Measurements from ENCODE around the gene LGALS14. TPM values are rescaled to one million over a fixed set of nuclear protein-coding genes. Genes with fewer than 3 reads are reported as not detected.

Gene LGALS14
- total RNA-seq, 4 donors from 2014 or later = not detected

DNA sequence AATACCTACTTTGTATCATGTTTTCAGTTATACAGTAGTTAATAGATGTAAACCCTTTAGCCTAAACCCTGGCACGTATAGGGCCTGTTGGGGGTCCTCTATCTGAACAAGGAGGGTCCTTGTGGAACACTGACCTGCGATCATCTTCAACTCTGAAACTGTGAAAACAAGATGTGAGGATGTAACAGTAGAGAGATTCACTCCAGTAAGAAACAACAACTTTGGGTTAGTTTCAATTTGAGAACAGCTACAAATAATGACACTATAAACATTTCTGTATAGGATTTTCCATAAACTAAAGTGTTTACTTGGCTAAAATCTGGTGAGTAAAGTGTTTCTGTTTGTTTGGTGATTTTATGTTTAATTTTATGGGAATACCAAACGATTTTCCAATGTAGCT lies 31.4 kb downstream of the LGALS14 start:
- TF ChIP-seq POLR2A (IDR thresholded peaks at IDR 0.05) (no peak), CTCF (IDR thresholded peaks at IDR 0.05) (no peak)
- Histone ChIP-seq H3K27ac (no peak overlapping the region), H3K9me3 (no peaks in the 10 kb centered on the region), H3K4me1 (no peaks in the 10 kb centered on the region), H3K27me3 (no peaks in the 10 kb centered on the region), H3K36me3 (no peaks in the 10 kb centered on the region), H3K4me3 (replicated peaks in 1 of 3) (no peak overlapping the region)
- DNase-seq = no peak
- 58 to 60% methylated on average over 3 of the region's 3 CpGs for WGBS, 2 donors
- intact Hi-C loops (cut with DNase I) = no loop called here

- no peak for TF ChIP-seq POLR2A (IDR thresholded peaks at IDR 0.05)
- TF ChIP-seq CTCF (IDR thresholded peaks at IDR 0.05) = no peak
- Histone ChIP-seq H3K27me3 (no peaks in the 10 kb centered on the region), H3K4me1 (no peaks in the 10 kb centered on the region), H3K9me3 (no peaks in the 10 kb centered on the region), H3K36me3 (no peaks in the 10 kb centered on the region), H3K4me3 (replicated peaks in 1 of 3) (no peak overlapping the region), H3K27ac (no peak overlapping the region)
- 66 to 76% methylated on average over 5 of the region's 5 CpGs for WGBS, 2 donors
- intact Hi-C loops (cut with DNase I) = no loop called here
- DNase-seq = no peak
Observed at GRCh38 chr19:39736088-39736487, 31.8 kb downstream of the LGALS14 start.

DNA sequence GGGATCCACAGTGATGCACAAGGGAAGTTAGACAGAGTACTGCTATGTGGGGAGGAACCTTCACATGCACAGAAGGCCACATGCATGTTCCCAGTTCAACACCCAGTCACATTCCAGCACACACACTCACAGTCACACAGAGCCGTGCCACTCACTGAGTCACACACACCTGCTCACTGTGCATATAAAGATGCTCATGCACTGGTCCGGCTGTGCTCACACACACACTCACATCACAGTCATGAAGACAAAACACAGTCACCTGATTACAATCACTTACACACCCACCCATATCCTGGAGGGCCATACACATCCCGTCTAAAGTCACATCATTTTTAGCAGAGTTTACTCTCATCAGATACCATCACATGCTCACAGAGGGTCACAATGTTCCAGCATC lies 33.1 kb downstream of the LGALS14 start:
- no peak for DNase-seq
- intact Hi-C loops (cut with DNase I) = no loop called here
- Histone ChIP-seq H3K4me1 (no peaks in the 10 kb centered on the region), H3K4me3 (replicated peaks in 1 of 3) (no peak overlapping the region), H3K9me3 (no peaks in the 10 kb centered on the region), H3K36me3 (no peaks in the 10 kb centered on the region), H3K27me3 (no peaks in the 10 kb centered on the region), H3K27ac (no peak overlapping the region)
- WGBS, 2 donors = 54 to 71% methylated on average over 3 of the region's 3 CpGs
- TF ChIP-seq CTCF (IDR thresholded peaks at IDR 0.05) (no peak), POLR2A (IDR thresholded peaks at IDR 0.05) (no peak)

- no peaks in the 10 kb centered on the region for H3K36me3 ChIP-seq
- no peaks in the 10 kb centered on the region for H3K27me3 ChIP-seq
- no peak within 1 kb of the TSS for H3K27ac ChIP-seq
- intact Hi-C loops (cut with DNase I) = no loop called here
- WGBS, 2 donors = 41 to 55% methylated on average over 3 of the region's 3 CpGs
- H3K4me3 ChIP-seq (replicated peaks in 1 of 3) = no peak within 1 kb of the TSS
- H3K4me1 ChIP-seq = no peaks in the 10 kb centered on the region
- TF ChIP-seq CTCF (IDR thresholded peaks at IDR 0.05) = no peak
- no peak for TF ChIP-seq POLR2A (IDR thresholded peaks at IDR 0.05)
- DNase-seq = no peak
- no peaks in the 10 kb centered on the region for H3K9me3 ChIP-seq
Observed at GRCh38 chr19:39737891-39738290, 33.6 kb downstream of the LGALS14 start, which contains the start of gene CLC. Gene CLC, minus strand, starts transcription at chr19:39738029. Its CDS starts 77 bp downstream, at chr19:39737952.

DNA sequence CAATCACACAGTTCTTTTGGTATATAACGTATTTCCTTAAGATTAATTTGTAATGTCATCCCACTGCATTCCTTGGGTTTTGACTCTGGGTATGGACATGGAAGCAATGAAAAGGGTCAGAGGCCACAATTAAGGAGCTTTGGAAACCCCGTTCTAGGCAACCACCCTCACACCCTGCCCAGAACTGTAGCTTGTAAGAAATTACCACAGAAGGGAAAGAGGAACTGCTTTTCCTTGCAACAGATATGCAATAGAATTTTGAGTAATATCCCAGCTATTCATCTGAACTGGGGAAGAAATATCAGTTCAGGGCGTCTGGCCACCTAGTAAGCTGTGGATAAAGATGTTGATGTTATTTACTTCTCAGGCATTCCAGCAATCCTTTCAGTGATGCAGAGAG lies 34.5 kb downstream of the LGALS14 start:
- no peak overlapping the region for H3K4me3 ChIP-seq (replicated peaks in 1 of 3)
- TF ChIP-seq POLR2A (IDR thresholded peaks at IDR 0.05) (no peak), CTCF (IDR thresholded peaks at IDR 0.05) (no peak)
- WGBS, 2 donors = 42 to 57% methylated on average over 3 of the region's 3 CpGs
- H3K27me3 ChIP-seq = no peaks in the 10 kb centered on the region
- no peaks in the 10 kb centered on the region for H3K9me3 ChIP-seq
- no peaks in the 10 kb centered on the region for H3K36me3 ChIP-seq
- intact Hi-C loops (cut with DNase I) = no loop called here
- H3K27ac ChIP-seq = no peak overlapping the region
- DNase-seq = no peak
- H3K4me1 ChIP-seq = no peaks in the 10 kb centered on the region
